H9 (cell line): ENCODE results near the gene AFAP1L2. TPM values are rescaled to one million over a fixed set of nuclear protein-coding genes. Genes with fewer than 3 reads are reported as not detected.

Experiments
- DNase-seq: peaks from one replicate; pipeline ENCODE4 v3.0.0-alpha.2; 2017
- H2AFZ ChIP-seq: one replicate; pipeline ENCODE4 v1.6.1; 2013; ENCODE audit warnings: mild to moderate bottlenecking, low read length, control low read depth, moderate library complexity
- H2AK5ac ChIP-seq: 2 replicates; pipeline ENCODE4 v1.6.1; 2013; ENCODE audit warnings: low read length, control low read depth, mixed read lengths; ENCODE audit not compliant: insufficient read length
- H2BK120ac ChIP-seq: one replicate; pipeline ENCODE4 v1.6.1; 2013; ENCODE audit warnings: low read depth, mild to moderate bottlenecking, low read length, control low read depth, inconsistent platforms; ENCODE audit not compliant: poor library complexity, severe bottlenecking
- H2BK12ac ChIP-seq: 2 replicates; pipeline ENCODE4 v1.6.1; 2013; ENCODE audit warnings: low read length, control low read depth, mixed read lengths, low read depth; ENCODE audit not compliant: insufficient read length
- H2BK15ac ChIP-seq: 2 replicates; pipeline ENCODE4 v1.6.1; 2013; ENCODE audit warnings: low read depth, low read length, control low read depth
- H2BK20ac ChIP-seq: one replicate; pipeline ENCODE4 v1.6.1; 2013; ENCODE audit warnings: low read depth, mild to moderate bottlenecking, low read length, control low read depth, inconsistent platforms; ENCODE audit not compliant: poor library complexity, severe bottlenecking
- H2BK5ac ChIP-seq: 2 replicates; pipeline ENCODE4 v1.6.1; 2013; ENCODE audit warnings: low read length, control low read depth, mixed read lengths; ENCODE audit not compliant: insufficient read length
- H3K14ac ChIP-seq: 2 replicates; pipeline ENCODE4 v1.6.1; 2013; ENCODE audit warnings: low read length, control low read depth; ENCODE audit not compliant: insufficient read depth
- H3K18ac ChIP-seq: 2 replicates; pipeline ENCODE4 v1.6.1; 2013; ENCODE audit warnings: low read depth, mild to moderate bottlenecking, mixed read lengths, low read length, control low read depth; ENCODE audit not compliant: insufficient read length
- H3K23ac ChIP-seq: 2 replicates; pipeline ENCODE4 v1.6.1; 2013; ENCODE audit warnings: low read length, control low read depth, mixed read lengths, low read depth; ENCODE audit not compliant: insufficient read length
- H3K23me2 ChIP-seq: 2 replicates; pipeline ENCODE4 v1.6.1; 2013; ENCODE audit warnings: low read depth, mild to moderate bottlenecking, mixed read lengths, low read length, control low read depth; ENCODE audit not compliant: insufficient read length, poor library complexity, severe bottlenecking
- H3K27ac ChIP-seq: 2 replicates; pipeline ENCODE4 v1.5.1; 2013; ENCODE audit warnings: low read length, control low read depth, mixed read lengths, low read depth; ENCODE audit not compliant: insufficient read length
- H3K27me3 ChIP-seq: 2 replicates; pipeline ENCODE4 v1.6.1; 2013; ENCODE audit warnings: low read length, control low read depth, inconsistent platforms; ENCODE audit not compliant: insufficient read depth
- H3K4ac ChIP-seq: 2 replicates; pipeline ENCODE4 v1.6.1; 2013; ENCODE audit warnings: low read depth, mild to moderate bottlenecking, control low read depth, inconsistent platforms, low read length, moderate library complexity
- H3K4me1 ChIP-seq: 2 replicates; pipeline ENCODE4 v1.6.1; 2013; ENCODE audit warnings: low read length, control low read depth, inconsistent platforms; ENCODE audit not compliant: insufficient read depth
- H3K4me2 ChIP-seq: 2 replicates; pipeline ENCODE4 v1.6.1; 2013; ENCODE audit warnings: low read length, control low read depth, mixed read lengths; ENCODE audit not compliant: insufficient read length, insufficient read depth
- H3K56ac ChIP-seq: 2 replicates; pipeline ENCODE4 v1.6.1; 2013; ENCODE audit warnings: low read depth, mild to moderate bottlenecking, mixed read lengths, low read length, control low read depth; ENCODE audit not compliant: insufficient read length
- H3K79me1 ChIP-seq: 2 replicates; pipeline ENCODE4 v1.6.1; 2013; ENCODE audit warnings: low read depth, mild to moderate bottlenecking, moderate library complexity, low read length, control low read depth, inconsistent platforms; ENCODE audit not compliant: insufficient read depth, poor library complexity, severe bottlenecking
- H3K79me2 ChIP-seq: 2 replicates; pipeline ENCODE4 v1.6.1; 2013; ENCODE audit warnings: low read length, control low read depth, inconsistent platforms; ENCODE audit not compliant: insufficient read depth
- H3K9ac ChIP-seq: 2 replicates; pipeline ENCODE4 v1.6.1; 2013; ENCODE audit warnings: low read length, control low read depth, mixed read lengths; ENCODE audit not compliant: insufficient read length; ENCODE audit errors: extremely low read depth
- H3K9me3 ChIP-seq: one replicate; pipeline ENCODE4 v1.6.1; 2013; ENCODE audit warnings: low read depth, low read length, inconsistent platforms; ENCODE audit not compliant: control insufficient read depth
- H3T11ph ChIP-seq: one replicate; pipeline ENCODE4 v1.6.1; 2013; ENCODE audit warnings: mild to moderate bottlenecking, low read length, control low read depth, inconsistent platforms
- H4K20me1 ChIP-seq: one replicate; pipeline ENCODE4 v1.6.1; 2013; ENCODE audit not compliant: control insufficient read depth, insufficient read length, insufficient read depth
- H4K5ac ChIP-seq: 2 replicates; pipeline ENCODE4 v1.6.1; 2013; ENCODE audit warnings: low read depth, mild to moderate bottlenecking, mixed read lengths, low read length, control low read depth; ENCODE audit not compliant: insufficient read length
- H4K8ac ChIP-seq: replicated peaks from 2 replicates; pipeline ENCODE4 v1.6.1; 2013; ENCODE audit warnings: low read length, control low read depth, mixed read lengths, low read depth; ENCODE audit not compliant: insufficient read length
- H4K91ac ChIP-seq: 2 replicates; pipeline ENCODE4 v1.6.1; 2013; ENCODE audit warnings: low read depth, mild to moderate bottlenecking, moderate library complexity, mixed read lengths, low read length, control low read depth; ENCODE audit not compliant: insufficient read length
- H3K27ac Mint-ChIP-seq, 3 experiments: 2 replicates in 2 of 3; 3 replicates in 1 of 3; pipeline ENCODE4 v1.8.0; 2020 to 2021; ENCODE audit warnings: mixed read lengths in 3 of 3, mild to moderate bottlenecking in 1 of 3, moderate library complexity in 1 of 3
- H3K27me3 Mint-ChIP-seq: 2 replicates; pipeline ENCODE4 v1.8.0; 2021; ENCODE audit warnings: low read depth, mild to moderate bottlenecking, moderate library complexity, mixed read lengths
- H3K36me3 Mint-ChIP-seq, 3 experiments: 2 replicates in 2 of 3; 3 replicates in 1 of 3; pipeline ENCODE4 v1.8.0; 2020 to 2021; ENCODE audit warnings: low read depth in 3 of 3, mixed read lengths in 3 of 3; ENCODE audit not compliant: insufficient read depth in 1 of 3
- H3K4me1 Mint-ChIP-seq, 2 experiments: 2 replicates each; pipeline ENCODE4 v1.8.0; 2020; ENCODE audit warnings: mixed read lengths in 2 of 2
- H3K4me3 Mint-ChIP-seq, 2 experiments: 2 replicates in 1 of 2; 3 replicates in 1 of 2; pipeline ENCODE4 v1.8.0; 2020 to 2021; ENCODE audit warnings: mild to moderate bottlenecking in 2 of 2, mixed read lengths in 2 of 2, moderate library complexity in 1 of 2
- H3K9me3 Mint-ChIP-seq, 2 experiments: 2 replicates in 1 of 2; 3 replicates in 1 of 2; pipeline ENCODE4 v1.8.0; 2020; ENCODE audit warnings: mild to moderate bottlenecking in 2 of 2, mixed read lengths in 2 of 2, moderate library complexity in 1 of 2
- CTCF ChIP-seq: fragments of 200-600 bp; sonication (generic); conservative IDR thresholded peaks from 3 replicates; pipeline ENCODE4 v1.8.0; 2021; ENCODE audit warnings: antibody characterized with exemption, mild to moderate bottlenecking
- WGBS: extraction: QIAGEN DNeasy Blood & Tissue Kit; methylation state at CpG from one replicate; pipeline ENCODE4 v1.1.7; 2013; ENCODE audit warnings: missing lambda C conversion rate, low lambda C conversion rate, mixed read lengths; ENCODE audit not compliant: insufficient read length; ENCODE audit errors: extremely low coverage; 5-methylcytosine and 5-hydroxymethylcytosine counted together
- total RNA-seq: library from RNA; stranded (reverse); gene quantifications from 2 replicates; pipeline ENCODE4 v1.2.1, GENCODE V29; 2021

The AFAP1L2 gene
- total RNA-seq, 1 experiment from 2014 or later = 0.77 TPM

- Histone ChIP-seq H2AK5ac (no peak overlapping the region), H4K5ac (no peak overlapping the region), H4K20me1 (no peaks in the 10 kb centered on the region), H3T11ph (no peak overlapping the region), H2BK120ac (no peak overlapping the region), H3K9ac (no peak overlapping the region), H2BK15ac (no peak overlapping the region), H2BK20ac (no peak overlapping the region), H3K27ac (no peak overlapping the region), H3K56ac (no peak overlapping the region), H3K23me2 (no peaks in the 10 kb centered on the region), H4K91ac (no peak overlapping the region), H3K79me2 (no peaks in the 10 kb centered on the region), H3K27me3 (no peaks in the 10 kb centered on the region), H3K9me3 (no peaks in the 10 kb centered on the region), H3K79me1 (no peaks in the 10 kb centered on the region), H2AFZ (no peak overlapping the region), H2BK12ac (no peak overlapping the region), H3K14ac (no peak overlapping the region), H4K8ac (no peak overlapping the region), H3K23ac (no peak overlapping the region), H3K4me1 (no peaks in the 10 kb centered on the region), H3K18ac (no peak overlapping the region), H2BK5ac (no peak overlapping the region), H3K4ac (no peak overlapping the region), H3K4me2 (no peak overlapping the region)
- WGBS = no CpG with 5 or more reads among the region's 6 CpGs
- Mint-ChIP-seq H3K36me3 (no peaks in the 10 kb centered on the region), H3K27me3 (peaks cover 5% of the 10 kb centered on the region), H3K27ac (no peak overlapping the region; a peak in 1 of 7 replicates), H3K4me3 (no peak overlapping the region), H3K9me3 (no peaks in the 10 kb centered on the region), H3K4me1 (no peaks in the 10 kb centered on the region)
- no peak for TF ChIP-seq CTCF
- DNase-seq = no peak
Measured at GRCh38 chr10:114272696-114273095, 131.6 kb downstream of the AFAP1L2 start.
